HG02981 (cell line): ENCODE measurements around the gene STYXL1.
"Not testable (repeated sequence)": the region's sequence is repeated elsewhere in the genome, so short reads cannot be mapped to it uniquely, and the experiment has no call there.

ENCODE experiments used
- ATAC-seq: cut with Tn5 transposase; IDR thresholded peaks from one replicate; pipeline ENCODE4 v1.9.1; 2021; ENCODE audit warnings: mild to moderate bottlenecking, moderate library complexity; ENCODE audit not compliant: unreplicated experiment

STYXL1 gene

DNA sequence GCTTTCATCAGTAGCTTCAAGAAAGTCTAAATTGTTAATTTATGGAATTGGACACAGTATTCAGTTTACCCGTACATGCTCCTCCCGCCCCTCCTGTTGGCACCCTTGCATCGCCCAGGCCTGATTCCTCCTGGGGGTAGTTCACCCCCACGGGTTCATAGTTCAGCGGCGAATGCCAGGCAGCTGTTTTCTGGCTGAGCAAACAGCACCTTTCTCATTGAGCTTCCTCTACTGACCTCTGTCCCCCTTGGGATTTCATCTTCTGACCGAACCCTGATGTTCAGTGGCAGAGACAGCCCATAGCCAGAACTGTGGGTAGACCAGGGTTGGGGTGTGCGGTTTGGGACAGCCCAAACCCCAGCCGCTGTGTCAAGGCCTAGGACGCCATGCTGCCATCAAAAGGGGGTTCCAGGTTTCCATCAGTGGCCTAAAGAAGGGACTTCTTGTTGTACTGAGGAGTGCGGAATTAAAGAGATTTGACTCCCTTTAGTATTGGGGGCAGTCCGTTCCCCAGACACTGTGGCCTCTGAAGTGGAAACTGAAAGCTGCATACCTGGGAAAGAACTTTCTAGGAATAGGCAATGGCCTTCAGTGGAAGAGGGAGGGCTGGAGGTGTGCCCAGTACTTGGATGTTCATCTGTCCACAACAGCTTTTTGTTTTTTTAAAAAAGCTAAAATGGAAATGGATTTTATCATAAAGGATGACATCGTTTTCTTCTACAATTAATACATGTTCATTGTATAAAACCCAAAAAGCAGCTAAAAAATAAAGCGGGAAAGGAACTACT, 19.1 kb upstream of the STYXL1 start:
- ATAC-seq = no peak

DNA sequence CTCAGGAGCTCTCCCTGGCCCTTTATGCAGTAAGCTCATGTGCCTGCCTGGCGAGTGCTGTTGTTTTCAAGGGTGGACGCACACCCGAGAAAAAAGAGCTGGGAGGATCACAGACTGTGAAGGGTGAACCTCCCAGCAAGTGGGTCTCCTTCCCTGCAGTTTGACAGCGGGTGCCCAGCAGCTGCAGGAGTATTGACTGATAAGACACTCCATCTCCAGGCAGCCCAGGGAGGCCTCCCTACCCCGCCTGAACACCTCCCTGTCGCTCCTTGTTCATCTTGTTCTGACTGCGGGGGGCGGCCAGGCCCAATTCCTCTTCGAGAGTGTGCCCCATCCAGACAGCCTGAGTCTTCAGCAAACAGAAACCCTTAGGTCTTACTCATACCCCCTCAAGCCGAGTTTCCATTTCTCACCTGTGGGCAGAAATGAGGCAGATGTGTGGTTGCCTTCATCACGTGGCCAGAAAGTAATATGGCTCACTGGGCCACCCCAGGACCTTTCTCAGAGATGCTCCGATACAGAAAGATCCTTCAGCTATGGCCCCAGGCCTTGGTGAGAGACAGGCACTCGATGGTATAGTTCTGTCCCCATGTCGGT, 17.3 kb upstream of the STYXL1 start:
- ATAC-seq = no peak

DNA sequence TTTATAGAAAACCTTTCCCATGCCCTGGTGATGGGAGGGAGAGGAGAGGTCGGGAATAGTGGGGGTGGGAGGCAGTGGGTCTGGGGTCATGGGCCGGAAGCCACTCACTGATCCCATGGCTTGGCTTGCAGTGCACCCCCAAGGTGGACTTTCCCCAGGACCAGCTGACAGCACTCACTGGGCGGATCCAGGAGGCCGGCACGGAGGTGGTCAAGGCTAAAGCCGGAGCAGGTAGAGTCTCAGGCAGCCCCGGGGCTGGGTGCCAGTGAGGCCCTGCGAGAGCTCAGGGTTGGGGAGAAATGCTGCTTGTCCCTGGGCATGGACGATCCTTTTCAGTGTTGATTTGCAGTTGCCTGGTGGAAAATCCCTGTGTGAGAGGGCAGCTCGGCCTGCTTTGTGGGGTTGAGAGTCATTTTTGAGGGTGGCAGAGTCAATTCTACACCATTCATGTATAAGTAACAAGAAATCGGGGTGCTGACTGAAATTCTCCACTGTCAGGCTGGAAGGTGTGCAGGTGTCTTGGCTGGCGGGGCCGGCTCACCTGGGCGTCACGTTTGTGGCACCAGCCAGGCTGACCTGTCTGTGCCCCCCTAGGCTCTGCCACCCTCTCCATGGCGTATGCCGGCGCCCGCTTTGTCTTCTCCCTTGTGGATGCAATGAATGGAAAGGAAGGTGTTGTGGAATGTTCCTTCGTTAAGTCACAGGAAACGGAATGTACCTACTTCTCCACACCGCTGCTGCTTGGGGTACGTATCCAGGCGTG, 16.6 kb upstream of the STYXL1 start:
- ATAC-seq = no peak

DNA sequence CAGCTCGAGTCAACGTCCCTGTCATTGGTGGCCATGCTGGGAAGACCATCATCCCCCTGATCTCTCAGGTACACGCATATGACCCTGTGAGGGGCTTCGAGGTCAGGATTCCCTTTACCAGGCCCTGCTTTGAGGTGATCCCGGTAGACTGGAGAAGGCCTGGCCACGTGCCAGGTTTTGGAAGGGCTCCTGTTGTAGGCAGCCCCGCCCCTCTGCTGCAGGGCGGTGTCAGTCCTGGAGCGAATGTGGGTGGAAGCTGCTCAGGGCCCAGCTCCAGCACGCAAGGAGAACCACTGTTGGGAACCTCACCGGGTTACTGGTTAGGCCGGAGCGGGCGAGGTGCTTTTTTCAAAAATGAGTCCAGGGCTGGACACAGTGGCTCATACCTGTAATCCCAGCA, 15.7 kb upstream of the STYXL1 start:
- ATAC-seq = no peak

DNA sequence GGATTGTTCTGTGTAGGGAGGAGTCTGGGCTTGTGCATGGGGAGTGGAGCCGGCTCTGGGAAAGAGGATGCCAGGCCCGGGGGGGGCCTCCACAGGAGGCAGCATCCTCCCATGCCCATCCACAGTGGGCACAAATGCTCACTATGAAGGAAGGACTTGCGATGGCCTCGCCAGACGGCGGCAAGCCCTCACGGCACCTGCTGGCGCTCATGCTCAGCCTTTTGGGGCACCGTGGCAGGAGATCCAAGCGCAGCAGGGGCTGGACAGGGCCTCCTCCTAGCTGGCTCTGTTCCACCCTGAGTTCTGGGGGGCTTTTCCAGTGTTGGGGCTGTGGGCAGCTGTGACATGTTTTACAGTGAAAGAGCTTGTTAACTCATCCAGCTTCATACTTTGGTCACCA, 15.3 kb upstream of the STYXL1 start:
- ATAC-seq = no peak

DNA sequence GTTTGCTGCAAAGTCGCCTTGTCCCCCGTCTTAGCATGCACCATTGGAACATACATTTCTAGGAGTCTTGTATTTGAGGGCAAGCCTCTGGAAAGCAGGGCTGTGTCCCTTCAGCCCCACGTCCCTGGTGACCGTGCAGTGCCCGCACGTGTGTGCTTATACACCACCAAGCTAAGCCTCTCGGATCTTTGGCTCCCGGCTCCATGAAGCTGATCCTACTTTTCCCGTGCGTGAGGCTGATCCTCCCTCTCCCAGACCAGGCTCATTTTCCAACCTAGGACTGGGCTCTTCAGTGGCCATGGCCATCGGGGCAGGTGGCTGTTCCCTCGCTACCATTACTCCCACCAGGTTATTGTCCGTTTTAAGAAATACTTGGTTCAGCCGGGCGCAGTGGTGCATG, 14.5 kb upstream of the STYXL1 start:
- no peak for ATAC-seq

DNA sequence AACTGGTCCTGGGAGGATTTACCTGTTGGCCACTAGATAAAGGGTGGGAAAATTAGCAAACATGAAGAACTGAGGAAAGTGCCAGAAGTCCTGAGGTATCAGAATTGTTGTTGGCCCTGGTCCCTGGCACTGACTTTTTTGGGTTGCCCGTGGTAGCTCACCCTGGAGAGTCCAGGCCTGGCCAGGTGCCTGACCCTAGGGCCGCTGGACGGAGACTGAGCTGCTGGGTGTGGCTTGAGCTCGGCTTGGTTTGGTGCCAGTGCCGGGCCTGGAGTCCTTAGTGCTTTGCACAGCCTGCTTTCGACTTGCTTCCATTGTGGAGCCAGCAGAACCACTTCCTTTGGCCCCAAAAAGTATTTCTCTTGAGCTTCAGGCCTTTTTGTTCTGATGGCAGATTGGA, 13.0 kb upstream of the STYXL1 start:
- no peak for ATAC-seq

DNA sequence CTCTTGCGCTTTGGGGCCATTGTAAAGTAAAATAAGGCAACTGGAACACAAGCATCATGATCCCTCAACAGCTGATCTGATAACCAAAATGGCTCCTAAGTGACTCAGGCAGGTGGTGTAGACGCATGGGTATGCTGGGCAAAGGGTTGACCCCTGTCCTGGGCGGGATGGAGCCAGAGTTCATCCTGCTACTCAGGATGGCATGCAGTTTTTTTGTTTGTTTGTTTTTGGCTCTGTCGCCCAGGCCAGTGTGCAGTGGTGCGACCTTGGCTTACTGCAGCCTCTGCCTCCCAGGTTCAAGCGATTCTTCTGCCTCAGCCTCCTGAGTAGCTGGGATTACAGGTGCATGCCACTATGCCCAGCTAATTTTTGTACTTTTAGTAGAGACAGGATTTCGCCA, 10.9 kb upstream of the STYXL1 start:
- not testable (repeated sequence) for ATAC-seq

DNA sequence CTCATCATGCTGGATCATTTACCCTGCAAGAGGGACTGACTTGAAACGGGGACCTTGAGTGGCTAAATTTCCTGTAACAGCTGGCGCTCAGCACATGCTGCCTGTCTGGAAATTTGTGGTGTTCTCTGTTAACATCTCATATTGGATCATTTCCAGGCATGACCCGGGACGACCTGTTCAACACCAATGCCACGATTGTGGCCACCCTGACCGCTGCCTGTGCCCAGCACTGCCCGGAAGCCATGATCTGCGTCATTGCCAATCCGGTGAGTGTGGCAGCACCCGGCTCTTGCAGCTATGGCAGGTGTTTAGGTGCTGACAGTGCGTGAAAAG, 10.0 kb upstream of the STYXL1 start:
- no peak for ATAC-seq

DNA sequence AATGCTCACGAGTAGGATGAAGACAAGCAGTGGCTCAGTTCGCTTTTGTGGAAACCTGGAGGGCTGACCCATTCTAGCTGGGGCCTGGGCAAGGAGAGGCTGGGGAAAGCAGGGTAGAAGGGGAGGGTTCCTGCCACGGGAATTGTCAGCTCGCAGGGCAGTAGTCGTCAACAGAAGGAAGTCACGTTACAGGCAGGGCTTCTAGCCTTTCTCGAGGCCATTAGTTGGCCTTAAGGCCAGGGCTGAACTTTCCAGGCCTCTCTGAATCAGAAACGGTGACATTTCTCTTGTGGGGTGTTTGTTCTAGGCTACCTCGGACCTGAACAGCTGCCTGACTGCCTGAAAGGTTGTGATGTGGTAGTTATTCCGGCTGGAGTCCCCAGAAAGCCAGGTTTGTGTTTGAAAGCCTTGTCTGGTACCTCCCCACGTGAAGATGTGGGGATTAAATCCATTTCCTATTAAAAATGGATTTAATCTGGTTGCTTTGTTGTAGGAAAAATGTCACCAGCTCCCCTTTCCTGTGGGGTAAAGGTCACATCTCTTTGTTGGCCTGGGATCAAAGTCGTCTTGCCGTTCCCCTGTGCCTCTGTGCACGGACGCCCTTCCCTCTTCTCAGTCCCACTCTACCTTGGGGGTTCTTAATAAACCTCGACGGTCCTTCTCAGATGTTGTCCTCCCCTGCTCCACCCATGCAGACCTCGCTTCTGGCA, 9.5 kb upstream of the STYXL1 start:
- no peak for ATAC-seq

DNA sequence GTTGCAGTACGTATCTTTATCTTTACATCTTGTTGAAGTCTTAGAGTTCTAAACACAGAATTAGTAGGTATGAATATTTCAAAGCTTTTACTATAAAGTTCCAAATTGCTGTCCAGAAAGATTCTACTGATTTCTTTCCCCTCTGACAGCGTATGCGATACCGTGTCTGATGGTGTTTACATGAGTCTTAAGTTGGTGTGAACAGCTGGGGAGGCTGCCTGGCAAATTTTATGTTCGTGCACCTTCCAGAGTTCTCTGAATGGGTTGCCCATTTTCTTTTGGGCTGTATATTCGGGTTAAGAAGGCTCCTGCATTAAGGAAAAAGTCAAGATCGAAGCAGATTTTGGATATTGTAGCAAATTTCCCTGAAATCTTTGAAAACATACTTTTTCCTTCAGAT, 8.4 kb upstream of the STYXL1 start:
- no peak for ATAC-seq

DNA sequence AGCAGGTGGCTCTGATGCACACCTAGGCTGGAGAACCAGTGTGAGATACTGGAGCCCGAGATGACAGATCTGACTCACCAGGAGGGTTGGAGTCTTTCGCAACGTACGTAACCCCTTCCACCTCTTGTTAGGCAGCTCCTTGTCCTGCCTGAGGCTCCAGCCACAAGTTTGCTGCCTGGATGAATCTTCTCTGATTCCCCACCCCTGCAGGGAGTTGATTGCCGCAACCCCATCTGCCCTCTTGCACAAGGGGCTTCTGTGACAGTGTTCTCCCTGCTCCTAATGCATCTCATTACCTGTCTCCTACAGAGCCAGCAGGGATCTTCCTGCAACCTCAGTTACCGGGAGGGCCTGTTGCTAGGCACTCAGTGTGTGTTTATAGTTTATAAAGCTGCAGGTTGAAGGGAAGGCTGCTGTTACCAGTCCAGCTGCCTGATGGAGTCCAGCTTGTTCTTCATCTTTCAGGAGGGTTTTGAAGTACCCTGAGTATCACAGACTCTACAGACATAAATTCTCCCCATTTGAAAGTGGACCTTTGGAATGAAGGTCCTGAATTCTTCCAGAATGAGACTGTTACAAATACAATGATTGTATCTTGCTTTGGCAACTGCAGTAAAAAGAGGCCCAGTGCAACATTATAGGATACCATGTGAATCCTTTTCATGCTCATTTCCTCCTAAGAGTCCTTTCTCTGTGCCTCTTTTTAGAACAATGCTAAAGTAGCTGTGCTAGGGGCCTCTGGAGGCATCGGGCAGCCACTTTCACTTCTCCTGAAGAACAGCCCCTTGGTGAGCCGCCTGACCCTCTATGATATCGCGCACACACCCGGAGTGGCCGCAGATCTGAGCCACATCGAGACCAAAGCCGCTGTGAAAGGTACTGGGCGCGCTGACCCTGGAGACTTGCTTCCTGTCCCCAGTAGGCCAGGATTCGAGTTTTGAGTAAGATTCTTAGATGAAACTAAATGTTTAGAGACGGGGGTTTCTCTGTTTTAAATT, 6.6 kb upstream of the STYXL1 start:
- no peak for ATAC-seq

DNA sequence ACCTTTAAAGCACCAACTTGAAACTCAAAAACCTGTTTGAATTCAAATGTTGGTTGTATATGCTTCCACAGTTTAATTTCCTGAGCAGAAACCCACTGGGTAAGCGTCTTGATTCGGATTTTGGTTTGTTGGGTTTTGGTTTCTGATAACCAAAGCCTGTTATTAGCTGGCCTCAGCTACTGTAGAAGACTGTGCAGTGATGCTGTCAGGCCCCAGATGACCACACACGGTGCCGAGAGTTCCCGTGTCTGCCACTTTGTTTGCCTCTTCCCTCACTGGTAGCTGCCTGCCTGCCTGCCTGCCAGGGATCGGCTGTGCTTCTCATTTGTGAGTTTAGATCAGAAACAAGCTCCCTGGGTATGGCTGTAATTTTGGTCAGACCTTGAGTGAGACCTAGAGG, 5.7 kb upstream of the STYXL1 start:
- no peak for ATAC-seq

DNA sequence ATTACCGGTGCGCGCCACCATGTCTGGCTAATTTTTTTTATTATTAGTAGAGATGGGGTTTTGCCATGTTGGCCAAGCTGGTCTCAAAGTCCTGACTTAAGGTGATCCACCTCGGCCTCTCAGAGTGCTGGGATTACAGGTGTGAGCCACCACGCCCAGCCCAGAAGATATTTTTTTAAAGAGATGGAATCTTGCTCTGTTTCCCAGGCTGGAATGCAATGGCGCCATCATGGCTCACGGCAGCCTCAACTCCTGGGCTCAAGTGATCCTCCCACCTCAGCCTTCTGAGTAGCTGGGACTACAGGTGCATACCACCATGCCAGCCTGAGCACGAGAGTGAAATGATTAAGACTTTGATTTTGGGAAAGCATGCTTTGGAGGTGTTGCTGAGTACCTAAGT, 4.9 kb upstream of the STYXL1 start:
- ATAC-seq = not testable (repeated sequence)

DNA sequence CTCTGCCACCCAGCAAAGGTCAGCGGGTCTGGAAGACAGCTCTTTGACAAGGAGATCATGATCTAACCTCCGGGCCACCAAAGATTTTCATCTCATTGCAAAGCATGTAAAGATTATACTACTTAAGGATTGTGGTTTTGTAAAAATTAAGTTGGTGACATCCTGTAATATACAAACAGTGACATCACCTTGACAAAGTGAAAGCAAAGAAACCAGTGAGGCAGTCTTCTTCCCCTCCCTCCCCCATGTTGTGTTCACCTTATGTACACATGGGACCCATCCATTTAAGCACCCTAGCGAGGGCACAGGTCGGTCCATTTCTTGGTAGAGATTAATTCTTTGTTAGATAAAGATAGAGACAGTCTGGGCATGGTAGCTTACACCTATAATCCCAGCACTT, 4.0 kb upstream of the STYXL1 start:
- no peak for ATAC-seq

DNA sequence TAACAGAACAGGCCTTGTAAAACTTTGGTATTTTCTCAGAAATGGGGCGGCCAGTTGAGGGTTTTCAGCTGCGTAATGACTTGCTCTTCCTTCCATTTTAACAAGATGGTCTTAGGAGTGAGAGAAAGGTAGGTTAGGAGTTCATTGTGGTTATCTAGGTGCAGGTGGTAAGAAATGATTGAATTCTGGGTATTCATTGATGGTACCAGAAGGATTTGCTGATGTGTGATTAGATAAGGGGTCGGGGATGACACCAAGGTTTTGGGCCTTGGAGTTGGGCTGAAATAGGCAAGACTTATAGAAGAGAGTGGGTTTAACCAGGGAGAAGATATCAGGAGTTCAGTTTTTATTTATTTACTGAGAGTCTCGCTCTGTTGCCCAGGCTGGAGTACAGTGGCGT, 2.7 kb upstream of the STYXL1 start:
- no peak for ATAC-seq

DNA sequence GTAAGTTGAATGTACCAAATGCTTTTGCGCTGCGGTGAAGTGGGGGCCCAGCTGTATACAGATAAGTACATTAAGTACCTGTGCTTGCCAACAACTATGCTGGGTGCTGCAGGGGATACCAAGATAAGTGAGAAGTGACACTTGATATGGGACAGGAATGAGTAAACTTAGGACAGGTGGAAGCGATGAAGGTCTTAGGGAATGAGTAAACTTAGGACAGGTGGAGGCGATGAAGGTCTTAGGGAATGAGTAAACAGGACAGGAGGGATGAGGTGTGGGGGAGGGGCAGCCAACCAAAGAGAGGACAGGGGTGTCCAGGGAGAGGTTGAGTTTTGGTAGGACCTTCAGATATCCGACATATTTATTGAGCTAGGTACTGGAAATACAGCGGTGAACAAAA, 1.5 kb upstream of the STYXL1 start:
- no peak for ATAC-seq

DNA sequence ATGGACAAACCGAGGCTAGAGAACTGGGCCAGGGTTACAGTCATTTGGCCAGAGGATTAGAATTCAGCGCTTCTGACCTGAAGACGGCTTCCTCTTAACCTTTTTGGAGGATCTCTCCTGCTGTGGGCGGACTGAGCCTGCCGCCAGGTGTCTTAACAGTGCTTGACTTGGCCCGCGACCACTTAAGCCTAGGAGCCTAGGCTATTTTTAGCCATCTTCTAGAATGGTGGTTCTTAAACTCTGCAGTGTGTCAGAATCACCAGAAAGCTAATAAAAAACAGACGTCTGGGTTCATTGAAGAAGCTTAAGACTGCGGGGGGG, 828 bp upstream of the STYXL1 start:
- ATAC-seq = no peak

DNA sequence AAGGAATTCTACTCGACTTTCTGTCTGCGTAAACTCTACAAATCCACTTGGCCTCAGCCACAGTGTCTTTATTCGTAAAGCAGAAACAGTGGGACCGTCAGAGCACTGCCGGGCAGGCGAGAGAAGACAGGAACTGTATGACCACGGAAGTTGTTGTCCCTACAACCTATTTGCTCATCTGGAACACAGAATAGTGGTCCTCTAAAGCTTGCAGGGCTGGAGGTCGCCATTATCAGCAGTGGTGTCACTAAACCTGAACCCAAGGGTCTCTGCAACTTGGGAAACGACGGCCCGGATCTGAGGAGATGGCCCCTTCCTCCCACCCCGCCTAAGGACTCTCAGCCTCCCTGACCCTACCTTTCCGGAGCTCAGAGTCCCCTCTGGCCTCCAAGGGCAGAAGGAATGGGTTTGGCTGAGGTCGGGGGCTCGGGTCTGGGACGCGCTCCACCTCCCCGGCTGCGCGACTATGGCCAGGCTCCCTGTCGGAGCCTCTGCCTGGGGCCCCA, 442 bp downstream of the STYXL1 start:
- ATAC-seq = no peak

DNA sequence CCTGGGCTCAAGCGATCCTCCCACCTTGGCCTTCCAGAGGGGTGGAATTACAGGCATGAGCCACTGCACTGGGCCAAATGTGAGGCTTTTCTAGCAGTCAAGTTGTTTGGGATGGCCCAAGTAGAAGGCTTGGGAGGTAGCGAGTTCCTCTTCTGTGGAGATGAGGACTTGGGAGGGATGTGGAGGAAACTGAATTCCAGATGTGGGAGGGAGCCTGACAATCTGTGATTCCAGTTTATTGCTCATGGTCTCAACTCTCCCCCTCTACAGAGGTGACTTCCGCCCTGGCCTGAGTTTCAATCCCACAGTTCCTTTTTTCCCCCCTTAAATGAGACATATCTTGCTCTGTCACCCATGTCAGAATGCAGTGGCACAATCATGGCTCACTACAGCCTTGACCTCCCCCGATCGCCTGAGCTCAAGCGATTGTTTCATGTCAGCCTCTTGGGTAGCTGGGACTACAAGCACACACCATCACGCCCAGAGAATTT, 3.4 kb downstream of the STYXL1 start:
- no peak for ATAC-seq
